Measurements from ENCODE around the gene SAMD8.
"Not testable (repeated sequence)": the region's sequence is repeated elsewhere in the genome, so short reads cannot be mapped to it uniquely, and the experiment has no call there.

Gene SAMD8

GRCh38 chr10:75201793-75202307 is 90.4 kb downstream of the SAMD8 start:
- Histone ChIP-seq H3F3A (ENCODE audit: insufficient read depth) (no peaks in the 10 kb centered on the region), H3K9me3 (ENCODE audit: insufficient read depth, low read length) (no peaks in the 10 kb centered on the region), H4K20me1 (ENCODE audit: low read depth, low read length) (no peaks in the 10 kb centered on the region), H3K27ac (ENCODE audit: low read depth, low read length) (no peak overlapping the region), H2AFZ (ENCODE audit: low read depth, low read length, severe bottlenecking) (no peak overlapping the region), H3K27me3 (ENCODE audit: low read length) (no peaks in the 10 kb centered on the region), H3K79me2 (ENCODE audit: insufficient read depth, low read length) (no peaks in the 10 kb centered on the region), H3K4me2 (ENCODE audit: low read depth, low read length, poor library complexity, severe bottlenecking) (no peak overlapping the region), H3K4me3 (ENCODE audit: insufficient read depth, low read length, poor library complexity, severe bottlenecking) (no peak overlapping the region), H3K9me2 (replicated peaks; ENCODE audit: insufficient read depth, low read length) (no peaks in the 10 kb centered on the region), H3K36me3 (ENCODE audit: low read length) (no peaks in the 10 kb centered on the region), H3K9ac (ENCODE audit: low read length) (no peak overlapping the region)
- no peak for TF ChIP-seq EZH2phosphoT487 (conservative IDR thresholded peaks at IDR 0.05; ENCODE audit: low read length)
- no peak for TF ChIP-seq CTCF (IDR thresholded peaks at IDR 0.05; ENCODE audit: insufficient read depth, low read length, poor library complexity, severe bottlenecking)

- H3K4me3 ChIP-seq (ENCODE audit: insufficient read depth, low read length, poor library complexity, severe bottlenecking) = no peak overlapping the region
Observed at GRCh38 chr10:75202321-75203045, 91.0 kb downstream of the SAMD8 start.

GRCh38 chr10:75203046-75203620 is 91.7 kb downstream of the SAMD8 start:
- not testable (repeated sequence) for H3K9ac ChIP-seq (ENCODE audit: low read length); H3K4me3 ChIP-seq (ENCODE audit: insufficient read depth, low read length, poor library complexity, severe bottlenecking); H3K27me3 ChIP-seq (ENCODE audit: low read length); H3K9me3 ChIP-seq (ENCODE audit: insufficient read depth, low read length); H3F3A ChIP-seq (ENCODE audit: insufficient read depth); H2AFZ ChIP-seq (ENCODE audit: low read depth, low read length, severe bottlenecking); H3K36me3 ChIP-seq (ENCODE audit: low read length); H4K20me1 ChIP-seq (ENCODE audit: low read depth, low read length); H3K27ac ChIP-seq (ENCODE audit: low read depth, low read length); H3K9me2 ChIP-seq (replicated peaks; ENCODE audit: insufficient read depth, low read length); H3K4me2 ChIP-seq (ENCODE audit: low read depth, low read length, poor library complexity, severe bottlenecking); H3K79me2 ChIP-seq (ENCODE audit: insufficient read depth, low read length)

More at GRCh38 chr10:75202321-75203045, 91.0 kb downstream of the SAMD8 start:
- Histone ChIP-seq H4K20me1 (ENCODE audit: low read depth, low read length) (no peaks in the 10 kb centered on the region), H3K9ac (ENCODE audit: low read length) (no peak overlapping the region), H3K9me2 (replicated peaks; ENCODE audit: insufficient read depth, low read length) (no peaks in the 10 kb centered on the region), H3K79me2 (ENCODE audit: insufficient read depth, low read length) (no peaks in the 10 kb centered on the region), H2AFZ (ENCODE audit: low read depth, low read length, severe bottlenecking) (no peak overlapping the region), H3K36me3 (ENCODE audit: low read length) (no peaks in the 10 kb centered on the region), H3K27me3 (ENCODE audit: low read length) (no peaks in the 10 kb centered on the region), H3K9me3 (ENCODE audit: insufficient read depth, low read length) (no peaks in the 10 kb centered on the region), H3K4me2 (ENCODE audit: low read depth, low read length, poor library complexity, severe bottlenecking) (no peak overlapping the region), H3K27ac (ENCODE audit: low read depth, low read length) (no peak overlapping the region), H3F3A (ENCODE audit: insufficient read depth) (no peaks in the 10 kb centered on the region)
- TF ChIP-seq CTCF (IDR thresholded peaks at IDR 0.05; ENCODE audit: insufficient read depth, low read length, poor library complexity, severe bottlenecking) (no peak), EZH2phosphoT487 (conservative IDR thresholded peaks at IDR 0.05; ENCODE audit: low read length) (no peak)

- Histone ChIP-seq H3K9me3 (ENCODE audit: insufficient read depth, low read length) (no peaks in the 10 kb centered on the region), H3K79me2 (ENCODE audit: insufficient read depth, low read length) (no peaks in the 10 kb centered on the region), H3K36me3 (ENCODE audit: low read length) (no peaks in the 10 kb centered on the region), H3F3A (ENCODE audit: insufficient read depth) (no peaks in the 10 kb centered on the region), H3K27ac (ENCODE audit: low read depth, low read length) (no peak overlapping the region), H3K9ac (ENCODE audit: low read length) (no peak overlapping the region), H3K4me3 (ENCODE audit: insufficient read depth, low read length, poor library complexity, severe bottlenecking) (no peak overlapping the region), H3K9me2 (replicated peaks; ENCODE audit: insufficient read depth, low read length) (no peaks in the 10 kb centered on the region), H3K27me3 (ENCODE audit: low read length) (no peaks in the 10 kb centered on the region), H4K20me1 (ENCODE audit: low read depth, low read length) (no peaks in the 10 kb centered on the region), H3K4me2 (ENCODE audit: low read depth, low read length, poor library complexity, severe bottlenecking) (no peak overlapping the region), H2AFZ (ENCODE audit: low read depth, low read length, severe bottlenecking) (no peak overlapping the region)
- no peak for TF ChIP-seq EZH2phosphoT487 (conservative IDR thresholded peaks at IDR 0.05; ENCODE audit: low read length)
- TF ChIP-seq CTCF (IDR thresholded peaks at IDR 0.05; ENCODE audit: insufficient read depth, low read length, poor library complexity, severe bottlenecking) = no peak
Observed at GRCh38 chr10:75203724-75204123, 92.3 kb downstream of the SAMD8 start.
